GM13977 (cell line): Measurements from ENCODE around the gene HMG20B.
A peak's percentile ranks its signal among the peaks of the same experiment; 100 is the strongest.
"Not testable (repeated sequence)": the region's sequence is repeated elsewhere in the genome, so short reads cannot be mapped to it uniquely, and the experiment has no call there.

Experiments
- DNase-seq: peaks from one replicate; pipeline ENCODE4 v3.0.0; 2012; ENCODE audit warnings: low spot score
- in situ Hi-C: fragments of 300-500 bp; cut with MboI; formaldehyde crosslinking; loops from one replicate; pipeline ENCODE4 v1.12.0; 2022; ENCODE audit warnings: low sequenced_read_pairs, low pct_unique_long_range_greater_than_20kb, mixed read lengths, inconsistent platforms; ENCODE audit not compliant: unreplicated experiment
- TF ChIP-seq, protein P1 (sequence below): IDR thresholded peaks from 2 replicates; pipeline ENCODE4 v1.5.1; 2012; ENCODE audit warnings: mild to moderate bottlenecking, control low read depth; ENCODE audit not compliant: insufficient read depth; ENCODE audit errors: extremely low read depth, missing control alignments

The HMG20B gene

GRCh38 chr19:3556423-3556977 is 16.2 kb upstream of the HMG20B start:
- DNase-seq, result no peak
- TF ChIP-seq, protein P1, sequence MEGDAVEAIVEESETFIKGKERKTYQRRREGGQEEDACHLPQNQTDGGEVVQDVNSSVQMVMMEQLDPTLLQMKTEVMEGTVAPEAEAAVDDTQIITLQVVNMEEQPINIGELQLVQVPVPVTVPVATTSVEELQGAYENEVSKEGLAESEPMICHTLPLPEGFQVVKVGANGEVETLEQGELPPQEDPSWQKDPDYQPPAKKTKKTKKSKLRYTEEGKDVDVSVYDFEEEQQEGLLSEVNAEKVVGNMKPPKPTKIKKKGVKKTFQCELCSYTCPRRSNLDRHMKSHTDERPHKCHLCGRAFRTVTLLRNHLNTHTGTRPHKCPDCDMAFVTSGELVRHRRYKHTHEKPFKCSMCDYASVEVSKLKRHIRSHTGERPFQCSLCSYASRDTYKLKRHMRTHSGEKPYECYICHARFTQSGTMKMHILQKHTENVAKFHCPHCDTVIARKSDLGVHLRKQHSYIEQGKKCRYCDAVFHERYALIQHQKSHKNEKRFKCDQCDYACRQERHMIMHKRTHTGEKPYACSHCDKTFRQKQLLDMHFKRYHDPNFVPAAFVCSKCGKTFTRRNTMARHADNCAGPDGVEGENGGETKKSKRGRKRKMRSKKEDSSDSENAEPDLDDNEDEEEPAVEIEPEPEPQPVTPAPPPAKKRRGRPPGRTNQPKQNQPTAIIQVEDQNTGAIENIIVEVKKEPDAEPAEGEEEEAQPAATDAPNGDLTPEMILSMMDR, result no peak
- in situ Hi-C loops, result no loop called here

- TF ChIP-seq, protein P1, result no peak
- DNase-seq, result no peak
- in situ Hi-C loops, result no loop called here
Observed at GRCh38 chr19:3556978-3557460, 15.7 kb upstream of the HMG20B start.

- DNase-seq, result peak; percentile 100
- TF ChIP-seq, protein P1, result no peak
- in situ Hi-C loops, result no loop called here
Observed at GRCh38 chr19:3557461-3558248, 15.1 kb upstream of the HMG20B start, which contains the start of gene MFSD12. TSS of gene MFSD12 (minus strand) at chr19:3557586. CDS start at chr19:3557403, 183 bp downstream.

GRCh38 chr19:3563709-3564524 is 8.8 kb upstream of the HMG20B start:
- TF ChIP-seq, protein P1, result no peak
- in situ Hi-C loops, result no loop called here
- no peak for DNase-seq

- DNase-seq, result no peak
- TF ChIP-seq, protein P1, result no peak
- in situ Hi-C loops, result no loop called here
Observed at GRCh38 chr19:3565139-3565538, 7.6 kb upstream of the HMG20B start.

GRCh38 chr19:3570042-3570441 is 2.7 kb upstream of the HMG20B start:
- in situ Hi-C loops, DNase-seq: not testable (repeated sequence)
